Sciatic nerve (tissue), 2 donors: ENCODE data around the gene VAMP8. TPM values are rescaled to one million over a fixed set of nuclear protein-coding genes. Genes with fewer than 3 reads are reported as not detected.
"Not testable (repeated sequence)": the region's sequence is repeated elsewhere in the genome, so short reads cannot be mapped to it uniquely, and the experiment has no call there.

Experiments used
- ATAC-seq: fragments of 200-7000 bp; cut with Tn5 transposase; one replicate; pipeline ENCODE4 v1.9.1; 2020; ENCODE audit warnings: mild to moderate bottlenecking, moderate library complexity
- DNase-seq: peaks from one replicate; pipeline ENCODE4 v3.0.0-alpha.2; 2020; ENCODE audit warnings: low spot score
- intact Hi-C: fragments of 100-400 bp; cut with DNase I; formaldehyde crosslinking; loops from one replicate; pipeline ENCODE4 v1.14.2; 2022
- total RNA-seq: library from RNA; stranded (reverse); fragmentation: NEBNext Ultra II Directional; extraction: Animal tissue kit (Norgen Biotek cat#: 25700); gene quantifications from one replicate; pipeline ENCODE4 v1.2.1, GENCODE V29; 2021
- donor health status: DM: no; HTN: no; CAD: no.
- donor health status: DM: no; HTN: no; CAD: no.

Gene VAMP8
- total RNA-seq, 1 donor from 2014 or later = 31.1 TPM

- intact Hi-C loops = loop anchor here (10.0 kb wide), 1 partner anchor 571 kb away; no protein-coding TSS in a partner anchor
- DNase-seq (no peak), ATAC-seq (no peak)
Observed at GRCh38 chr2:85606116-85606455, 28.7 kb downstream of the VAMP8 start.

- no peak for ATAC-seq
- intact Hi-C loops = loop anchor here (10.0 kb wide), 1 partner anchor 573 kb away; no protein-coding TSS in a partner anchor
Observed at GRCh38 chr2:85607268-85608215, 30.2 kb downstream of the VAMP8 start.

GRCh38 chr2:85611217-85611704 is 33.9 kb downstream of the VAMP8 start:
- ATAC-seq (no peak), DNase-seq (no peak)
- intact Hi-C loops = loop anchor here (10.0 kb wide), 1 partner anchor 454 kb away; no protein-coding TSS in a partner anchor

More at GRCh38 chr2:85607268-85608215, 30.2 kb downstream of the VAMP8 start:
- no peak for DNase-seq

GRCh38 chr2:85611705-85612587 is 34.6 kb downstream of the VAMP8 start, which contains the start of gene C2orf68:
Gene C2orf68 (minus strand): TSS chr2:85612066. CDS start chr2:85611984, 82 bp downstream.
- intact Hi-C loops = loop anchor here (10.0 kb wide), 1 partner anchor 453 kb away; no protein-coding TSS in a partner anchor
- peak; percentile 95 for DNase-seq
- ATAC-seq = peak; percentile 92

- DNase-seq (no peak), ATAC-seq (no peak)
- intact Hi-C loops = loop anchor here (10.0 kb wide), 1 partner anchor 451 kb away; no protein-coding TSS in a partner anchor
Observed at GRCh38 chr2:85613717-85614515, 36.5 kb downstream of the VAMP8 start.

- not testable (repeated sequence) for DNase-seq, ATAC-seq
- intact Hi-C loops = loop anchor here (10.0 kb wide), 1 partner anchor 450 kb away; no protein-coding TSS in a partner anchor
Observed at GRCh38 chr2:85614757-85615156, 37.4 kb downstream of the VAMP8 start.

- DNase-seq = no peak
- intact Hi-C loops = loop anchor here (10.0 kb wide), 1 partner anchor 449 kb away; no protein-coding TSS in a partner anchor
- no peak for ATAC-seq
Observed at GRCh38 chr2:85615413-85615728, 38.0 kb downstream of the VAMP8 start.

- DNase-seq, ATAC-seq: not testable (repeated sequence)
- intact Hi-C loops = loop anchor here (10.0 kb wide), 1 partner anchor 447 kb away; no protein-coding TSS in a partner anchor
Observed at GRCh38 chr2:85617723-85618122, 40.3 kb downstream of the VAMP8 start.

- peak; percentile 15 for DNase-seq
- no peak for ATAC-seq
- intact Hi-C loops = loop anchor here (10.0 kb wide), 1 partner anchor 445 kb away; no protein-coding TSS in a partner anchor
Observed at GRCh38 chr2:85619617-85620016, 42.2 kb downstream of the VAMP8 start.

- ATAC-seq (no peak), DNase-seq (no peak)
- intact Hi-C loops = no loop called here
Observed at GRCh38 chr2:85621338-85621737, 44.0 kb downstream of the VAMP8 start.

GRCh38 chr2:85623991-85624390 is 46.6 kb downstream of the VAMP8 start:
- intact Hi-C loops = no loop called here
- DNase-seq (peak; percentile 12), ATAC-seq (no peak)

GRCh38 chr2:85628658-85629057 is 51.3 kb downstream of the VAMP8 start:
- ATAC-seq = no peak
- intact Hi-C loops = no loop called here

GRCh38 chr2:85631316-85631715 is 53.9 kb downstream of the VAMP8 start:
- intact Hi-C loops = loop anchor here (10.0 kb wide), 2 partner anchors 83 to 183 kb away; no protein-coding TSS in a partner anchor
- DNase-seq = peak; percentile 8
- ATAC-seq = no peak

More at GRCh38 chr2:85628658-85629057, 51.3 kb downstream of the VAMP8 start:
- no peak for DNase-seq

Other genes starting within 250 kb of the VAMP8 start
- gene TGOLN2, start 249.6 kb upstream of the VAMP8 start, total RNA-seq = 109 TPM
- 42.8 TPM for gene RETSAT, start 223.1 kb upstream of the VAMP8 start, total RNA-seq
- 29.6 TPM for gene ELMOD3, start 222.8 kb upstream of the VAMP8 start, total RNA-seq
- gene CAPG, start 167.2 kb upstream of the VAMP8 start, total RNA-seq = 60.7 TPM
- 0.40 TPM for gene SH2D6, start 158.9 kb upstream of the VAMP8 start, total RNA-seq
- gene MAT2A, start 38.4 kb upstream of the VAMP8 start, total RNA-seq = 168 TPM
- gene GGCX, start 16.1 kb upstream of the VAMP8 start, total RNA-seq = 36.6 TPM
- gene VAMP5, start 6.8 kb downstream of the VAMP8 start, total RNA-seq = 71.2 TPM
- gene RNF181, start 18.2 kb downstream of the VAMP8 start, total RNA-seq = 71.2 TPM
- gene TMEM150A, start 25.1 kb downstream of the VAMP8 start, total RNA-seq = 15.8 TPM
- gene C2orf68, start 34.5 kb downstream of the VAMP8 start, total RNA-seq = 41.6 TPM
- 34.2 TPM for gene USP39, start 38.6 kb downstream of the VAMP8 start, total RNA-seq
- gene SFTPB, start 90.6 kb downstream of the VAMP8 start, total RNA-seq = 6.1 TPM
- gene GNLY, start 116.8 kb downstream of the VAMP8 start, total RNA-seq = 8.4 TPM
- 57.2 TPM for gene ATOH8, start 176.4 kb downstream of the VAMP8 start, total RNA-seq